UCSD-AML1 (cell line): ENCODE measurements around the gene GNG13.
"Not testable (repeated sequence)": the region's sequence is repeated elsewhere in the genome, so short reads cannot be mapped to it uniquely, and the experiment has no call there.

ENCODE experiments used
- DNase-seq: peaks from one replicate; lab custom pipeline; 2025; ENCODE audit not compliant: unreplicated experiment; lab: John Stamatoyannopoulos, UW

The GNG13 gene

GRCh38 chr16:780296-780695, 20.2 kb downstream of the GNG13 start:
- no peak for DNase-seq

DNA sequence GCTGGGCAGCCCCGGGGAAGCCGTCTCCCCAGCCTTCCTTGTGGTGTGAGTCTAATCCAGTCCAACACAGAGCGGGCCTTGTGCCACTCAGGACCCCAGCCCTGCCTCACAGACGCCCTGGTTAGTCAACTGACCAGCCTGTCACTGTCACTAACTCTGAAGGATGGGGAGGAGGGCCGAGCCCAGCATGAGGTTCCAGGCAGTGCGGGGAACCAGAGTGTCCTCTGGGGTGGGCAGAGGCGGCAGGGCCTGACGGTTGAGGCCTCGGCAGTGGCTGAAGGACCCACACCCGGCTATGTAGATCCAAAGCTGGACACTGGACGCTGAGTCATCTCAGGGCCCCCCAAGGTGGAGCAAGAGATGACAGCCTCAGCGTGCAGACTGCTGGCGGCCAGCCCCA, 21.0 kb downstream of the GNG13 start:
- DNase-seq: no peak

GRCh38 chr16:778909-779527, 21.5 kb downstream of the GNG13 start:
- no peak for DNase-seq

GRCh38 chr16:778447-778846, 22.1 kb downstream of the GNG13 start:
- DNase-seq: no peak

DNA sequence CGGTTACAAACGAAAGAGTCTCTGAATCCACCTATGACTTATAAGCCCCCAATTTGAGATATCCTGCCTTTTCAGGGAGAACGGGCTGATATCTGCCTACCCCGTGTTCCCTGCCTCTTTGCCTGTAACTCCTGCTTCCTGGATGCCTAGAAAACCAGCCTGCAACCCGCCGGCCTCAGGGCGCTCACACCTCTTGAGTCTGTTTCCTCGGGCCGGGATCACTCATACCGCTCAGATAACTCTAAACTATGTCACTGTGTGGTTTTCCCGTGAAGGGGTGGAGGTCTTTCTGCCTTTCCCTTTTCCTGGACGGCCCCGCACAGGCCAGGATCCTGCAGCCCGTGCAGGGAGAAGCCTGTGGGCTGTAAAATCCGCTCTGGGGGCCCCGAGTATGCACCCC, 22.7 kb downstream of the GNG13 start:
- peak; percentile 30 for DNase-seq

- no peak for DNase-seq
Measured at GRCh38 chr16:776824-777223, 23.7 kb downstream of the GNG13 start.

- not testable (repeated sequence) for DNase-seq
Measured at GRCh38 chr16:776298-776697, 24.2 kb downstream of the GNG13 start.

DNA sequence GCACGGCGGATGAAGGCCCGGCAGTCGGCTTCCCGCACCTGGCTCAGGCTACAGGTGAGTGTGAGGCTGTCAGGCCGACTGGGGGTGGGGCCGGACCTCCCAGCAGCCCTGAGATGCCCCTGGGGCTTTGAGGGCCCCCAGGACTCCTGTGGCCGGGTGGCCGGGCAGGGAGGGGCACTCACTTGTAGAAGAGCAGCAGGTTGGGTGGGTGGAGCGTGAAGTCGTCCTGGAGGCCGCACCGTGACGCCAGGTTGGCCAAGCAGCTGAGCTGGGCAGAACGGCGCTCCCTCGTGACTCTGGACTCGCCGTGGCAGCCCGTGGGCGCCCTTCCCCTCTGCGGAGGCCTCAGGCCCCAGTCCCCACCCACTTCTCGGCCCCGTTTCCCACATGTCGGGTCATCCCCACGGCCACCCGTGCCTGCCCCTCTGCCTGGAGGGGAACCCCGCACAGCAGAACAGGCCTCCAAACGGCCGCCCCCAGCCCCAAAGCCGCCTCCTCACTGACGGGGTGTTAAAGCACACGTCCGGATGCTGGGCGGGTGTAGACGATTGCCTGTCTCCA, 25.2 kb downstream of the GNG13 start:
- DNase-seq: no peak

DNA sequence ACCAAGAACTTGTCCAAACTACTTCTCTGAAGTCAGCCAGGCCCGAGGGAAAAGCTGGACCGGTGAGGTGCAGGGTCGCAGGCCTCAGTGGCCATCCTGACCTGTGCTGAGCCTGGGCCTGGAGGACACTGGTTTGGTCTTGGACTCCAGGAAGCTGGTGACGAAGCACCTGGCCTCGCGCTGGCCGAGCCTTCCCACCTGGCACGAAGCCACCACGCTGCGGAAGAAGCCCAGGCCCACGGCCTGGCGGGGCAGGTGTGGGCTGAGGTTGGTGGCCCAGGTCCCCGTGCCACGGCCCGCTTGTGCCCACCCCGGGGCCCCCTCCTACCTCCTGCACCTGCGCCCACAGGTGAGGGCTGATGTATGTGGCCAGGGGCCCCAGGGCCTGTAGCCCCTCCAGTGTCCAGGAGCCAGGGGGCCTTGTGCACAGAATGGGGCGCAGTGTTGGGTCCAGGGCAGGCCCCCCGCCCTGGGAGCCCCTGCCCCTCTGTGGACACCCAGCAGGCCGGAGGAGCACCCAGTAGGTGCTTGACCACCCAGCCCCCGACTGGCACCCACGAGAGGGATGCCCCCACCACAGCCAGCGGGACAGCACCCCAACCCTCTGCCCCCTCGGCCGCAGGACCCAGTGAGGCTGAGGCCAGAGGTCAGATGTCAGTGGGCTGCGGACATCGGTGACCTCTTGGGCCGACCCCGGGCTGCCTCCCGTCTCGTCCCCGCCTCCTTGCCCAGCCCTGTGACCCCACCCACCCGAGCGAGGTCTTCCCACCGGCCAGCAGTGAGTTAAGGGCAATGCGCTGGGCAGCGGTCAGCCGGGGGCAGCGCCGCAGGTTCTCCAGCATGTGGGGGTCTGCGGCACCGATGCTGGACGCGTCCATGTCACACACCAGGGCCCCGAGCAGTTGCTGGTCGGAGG, 26.2 kb downstream of the GNG13 start:
- DNase-seq: no peak

GRCh38 chr16:772959-773358, 27.6 kb downstream of the GNG13 start:
- no peak for DNase-seq

DNA sequence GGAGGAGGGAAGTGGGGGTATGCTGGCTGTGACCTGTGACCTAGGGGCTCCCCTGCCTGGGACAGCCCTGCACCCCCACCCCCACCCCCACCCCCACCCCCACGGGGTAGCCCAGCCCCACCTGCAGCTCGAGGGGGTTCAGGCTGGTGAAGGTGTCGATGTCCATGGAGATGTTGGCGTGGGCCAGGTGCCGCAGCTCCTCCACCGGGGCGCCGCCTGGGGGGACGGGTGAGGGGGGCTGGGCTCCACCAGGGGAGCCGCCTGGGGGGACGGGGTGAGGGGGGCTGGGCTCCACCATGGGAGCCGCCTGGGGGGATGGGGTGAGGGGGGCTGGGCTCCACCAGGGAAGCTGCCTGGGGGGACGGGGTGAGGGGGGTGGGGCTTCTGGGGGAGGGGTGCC, 30.1 kb downstream of the GNG13 start:
- no peak for DNase-seq

DNA sequence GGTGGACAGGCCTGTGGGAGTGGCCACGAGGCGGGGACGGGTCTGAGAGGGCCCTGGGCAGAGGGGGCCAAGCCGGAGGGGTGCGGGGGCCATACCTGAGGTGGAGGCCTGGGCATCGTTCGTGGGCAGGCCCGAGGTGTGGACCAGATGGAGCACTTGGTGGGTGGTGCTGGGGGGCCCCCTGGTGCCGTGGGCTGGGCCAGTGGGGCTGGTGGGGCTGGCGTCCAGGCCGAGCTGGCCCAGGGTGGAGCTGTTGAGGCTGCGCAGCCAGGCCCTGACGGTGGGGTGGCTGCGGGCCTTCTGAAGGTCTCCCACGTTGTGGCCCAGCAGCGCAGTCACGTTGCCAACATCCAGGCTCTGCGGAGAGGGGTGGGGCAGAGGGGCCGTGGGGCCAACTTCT, 30.6 kb downstream of the GNG13 start:
- DNase-seq: no peak

DNA sequence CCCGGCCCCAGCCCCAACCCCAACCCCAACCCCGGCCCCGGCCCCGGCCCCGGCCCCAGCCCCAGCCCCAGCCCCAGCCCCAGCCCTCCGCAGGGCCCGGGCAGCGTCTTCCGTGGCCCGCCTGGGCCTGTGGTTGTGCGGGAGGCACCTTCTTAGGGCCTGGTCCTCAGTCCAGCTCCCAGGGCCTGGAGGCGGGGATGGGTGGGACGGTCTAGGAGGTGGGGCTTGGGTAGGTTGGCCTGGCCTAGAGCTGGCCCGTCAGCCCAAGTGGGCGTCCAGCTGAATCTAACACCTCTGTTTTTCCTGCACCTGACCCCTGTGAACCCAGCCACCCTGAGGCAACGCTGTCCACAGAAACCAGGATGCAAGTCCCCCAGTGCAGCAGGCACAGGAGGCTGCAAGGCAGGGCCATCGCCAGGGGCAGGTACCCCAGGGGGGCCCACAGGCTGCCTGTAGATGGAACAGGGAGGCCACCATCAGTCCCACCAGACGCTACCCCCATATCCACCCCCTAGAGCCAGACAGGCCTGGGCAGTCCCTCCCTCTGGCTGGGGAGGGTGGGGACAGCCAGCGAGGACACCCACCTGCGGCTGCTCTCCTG, 31.2 kb downstream of the GNG13 start:
- DNase-seq: no peak

- no peak for DNase-seq
Measured at GRCh38 chr16:768428-768827, 32.1 kb downstream of the GNG13 start.

DNA sequence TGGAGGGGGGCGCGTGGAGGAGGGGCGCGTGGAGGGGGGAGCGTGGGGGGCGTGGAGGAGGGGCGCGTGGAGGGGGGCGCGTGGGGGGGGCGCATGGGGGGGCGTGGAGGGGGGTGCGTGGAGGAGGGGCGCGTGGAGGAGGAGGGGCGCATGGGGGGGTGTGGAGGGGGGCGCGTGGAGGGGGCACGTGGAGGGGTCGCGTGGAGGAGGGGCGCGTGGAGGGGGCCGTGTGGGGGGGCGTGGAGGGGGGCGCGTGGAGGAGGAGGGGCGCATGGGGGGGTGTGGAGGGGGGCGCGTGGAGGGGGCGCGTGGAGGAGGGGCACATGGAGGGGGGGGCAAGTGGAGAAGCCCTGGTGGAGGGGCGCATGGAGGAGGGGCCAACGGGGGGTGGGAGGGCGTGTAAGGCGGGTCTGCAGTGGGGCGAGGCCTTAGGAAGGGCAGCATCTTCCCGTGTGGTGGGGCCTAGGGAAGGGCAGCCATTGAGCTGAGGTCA, 32.7 kb downstream of the GNG13 start:
- DNase-seq: no peak

DNA sequence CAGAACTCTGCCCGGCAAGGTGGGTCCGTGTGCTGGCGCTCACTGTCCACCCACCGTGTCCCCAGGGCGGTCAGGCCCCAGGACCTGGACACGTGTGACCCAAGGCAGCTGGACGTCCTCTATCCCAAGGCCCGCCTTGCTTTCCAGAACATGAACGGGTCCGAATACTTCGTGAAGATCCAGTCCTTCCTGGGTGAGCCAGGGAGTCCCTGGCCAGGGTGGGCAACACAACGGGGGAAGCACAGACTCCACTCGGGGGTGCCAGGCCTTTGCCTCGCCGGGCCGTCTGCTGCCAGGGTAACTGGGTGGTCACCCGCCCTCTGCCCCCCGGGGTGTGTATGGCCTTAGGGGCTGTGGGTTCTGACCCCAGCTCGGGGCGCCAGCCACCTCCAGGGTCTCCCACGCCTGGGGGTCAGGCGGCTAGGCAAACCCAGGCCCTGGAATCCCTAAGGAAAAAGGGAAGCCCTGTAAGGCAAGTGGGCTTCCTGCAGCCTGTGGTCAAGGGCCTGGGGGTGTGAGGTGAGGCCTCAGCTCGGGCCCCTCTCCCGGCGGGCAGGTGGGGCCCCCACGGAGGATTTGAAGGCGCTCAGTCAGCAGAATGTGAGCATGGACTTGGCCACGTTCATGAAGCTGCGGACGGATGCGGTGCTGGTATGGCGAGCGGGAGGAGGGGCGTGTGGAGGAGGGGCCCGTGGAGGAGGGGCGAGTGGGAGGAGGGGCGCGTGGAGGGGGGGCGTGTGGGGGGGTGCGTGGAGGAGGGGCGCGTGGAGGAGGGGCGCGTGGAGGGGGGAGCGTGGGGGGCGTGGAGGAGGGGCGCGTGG, 33.5 kb downstream of the GNG13 start:
- no peak for DNase-seq

GRCh38 chr16:766008-766819, 34.3 kb downstream of the GNG13 start:
- DNase-seq: no peak

GRCh38 chr16:765488-765865, 35.1 kb downstream of the GNG13 start:
- DNase-seq: no peak

DNA sequence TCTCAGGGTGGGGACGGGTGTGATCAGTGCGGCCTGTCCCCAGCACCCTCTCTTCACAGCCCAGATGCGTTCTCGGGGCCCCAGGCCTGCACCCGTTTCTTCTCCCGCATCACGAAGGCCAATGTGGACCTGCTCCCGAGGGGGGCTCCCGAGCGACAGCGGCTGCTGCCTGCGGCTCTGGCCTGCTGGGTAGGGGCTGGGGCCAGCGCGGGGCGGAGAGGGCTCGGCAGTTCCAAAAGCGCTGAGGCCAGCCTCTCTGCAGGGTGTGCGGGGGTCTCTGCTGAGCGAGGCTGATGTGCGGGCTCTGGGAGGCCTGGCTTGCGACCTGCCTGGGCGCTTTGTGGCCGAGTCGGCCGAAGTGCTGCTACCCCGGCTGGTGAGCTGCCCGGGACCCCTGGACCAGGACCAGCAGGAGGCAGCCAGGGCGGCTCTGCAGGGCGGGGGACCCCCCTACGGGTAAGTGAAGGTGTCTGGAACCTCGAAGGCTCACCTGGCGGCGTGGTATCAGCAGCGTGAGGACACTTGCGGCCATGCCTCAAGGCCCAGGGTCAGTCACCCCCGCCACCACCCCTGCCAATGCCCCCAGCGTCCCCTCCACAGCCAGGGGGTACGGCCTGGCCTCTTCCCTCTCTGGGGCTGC, 35.6 kb downstream of the GNG13 start:
- DNase-seq: no peak
